ENCODE data around the gene LRRC15.
A peak's percentile ranks its signal among the peaks of the same experiment; 100 is the strongest.

Gene LRRC15

DNA sequence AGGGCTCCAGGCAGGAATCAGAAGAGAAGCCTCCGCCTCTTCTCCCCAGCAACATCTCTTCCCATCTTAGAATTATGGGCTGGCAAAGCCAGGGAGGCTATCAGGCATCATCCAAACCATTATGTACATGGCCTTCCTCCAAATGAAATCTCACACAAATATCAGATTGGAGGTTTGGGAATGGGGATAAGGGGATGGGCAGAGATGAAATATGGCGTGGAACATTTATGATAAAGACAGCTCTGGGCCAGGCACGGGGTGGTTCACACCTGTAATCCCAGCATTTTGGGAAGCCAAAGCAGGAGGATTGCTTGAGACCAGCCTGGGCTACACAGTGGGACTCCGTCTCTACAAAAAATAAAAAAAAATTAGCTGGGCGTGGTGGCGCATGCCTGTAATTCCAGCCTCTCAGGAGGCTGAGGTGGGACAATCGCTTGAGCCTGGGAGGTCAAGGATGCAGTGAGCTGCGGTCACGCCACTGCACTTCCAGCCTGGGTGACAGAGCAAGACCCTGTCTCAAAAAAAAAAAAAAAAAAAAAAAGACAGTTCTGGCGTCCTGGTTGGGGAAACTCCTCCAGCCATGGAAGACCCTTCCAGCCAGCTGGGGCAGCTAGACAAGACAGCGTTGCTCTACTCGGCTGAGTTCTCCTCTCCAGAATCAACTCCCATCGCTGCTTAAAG, 55.0 kb downstream of the LRRC15 start:
- no peak for DNase-seq

DNA sequence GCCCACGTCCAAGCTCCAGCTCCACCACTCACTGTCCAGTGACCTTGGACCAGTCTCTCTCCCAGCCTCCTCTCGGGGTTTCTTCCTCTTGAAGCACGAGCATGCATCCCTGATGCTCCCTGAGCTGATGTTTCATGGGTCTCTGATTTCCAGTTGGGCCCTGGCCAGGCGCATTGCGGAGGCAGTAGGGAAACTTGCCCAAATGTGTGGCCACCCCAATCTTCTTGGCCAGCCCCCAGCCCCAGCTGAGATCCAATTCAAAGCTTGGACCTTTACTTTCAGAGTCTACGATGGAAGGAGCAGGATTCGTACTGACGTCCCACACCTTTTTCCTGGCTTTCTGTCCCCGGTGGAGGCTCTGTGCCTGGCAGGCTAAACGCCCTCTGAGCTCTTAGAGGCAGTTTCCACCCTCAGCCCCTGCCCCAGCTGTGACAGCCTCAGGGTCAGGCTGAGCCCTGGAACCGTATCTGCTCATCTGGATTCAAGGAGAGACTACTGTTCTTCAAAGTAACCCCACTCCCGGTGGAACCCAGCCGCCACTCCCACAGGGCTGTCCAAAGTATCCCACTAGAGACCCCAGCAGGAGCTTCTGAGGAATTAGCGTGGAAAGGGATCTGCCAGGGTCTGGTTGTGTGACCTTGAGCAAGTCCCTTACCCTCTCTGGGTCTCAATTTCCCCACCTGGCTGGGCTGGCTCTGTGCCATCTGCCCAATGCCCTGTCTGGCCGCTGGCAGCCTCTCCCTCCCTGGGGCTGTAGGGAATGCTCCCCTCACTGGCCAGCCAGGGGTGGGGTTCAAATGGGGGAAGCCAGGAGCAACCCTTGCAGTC, 55.8 kb downstream of the LRRC15 start:
- no peak for DNase-seq

DNA sequence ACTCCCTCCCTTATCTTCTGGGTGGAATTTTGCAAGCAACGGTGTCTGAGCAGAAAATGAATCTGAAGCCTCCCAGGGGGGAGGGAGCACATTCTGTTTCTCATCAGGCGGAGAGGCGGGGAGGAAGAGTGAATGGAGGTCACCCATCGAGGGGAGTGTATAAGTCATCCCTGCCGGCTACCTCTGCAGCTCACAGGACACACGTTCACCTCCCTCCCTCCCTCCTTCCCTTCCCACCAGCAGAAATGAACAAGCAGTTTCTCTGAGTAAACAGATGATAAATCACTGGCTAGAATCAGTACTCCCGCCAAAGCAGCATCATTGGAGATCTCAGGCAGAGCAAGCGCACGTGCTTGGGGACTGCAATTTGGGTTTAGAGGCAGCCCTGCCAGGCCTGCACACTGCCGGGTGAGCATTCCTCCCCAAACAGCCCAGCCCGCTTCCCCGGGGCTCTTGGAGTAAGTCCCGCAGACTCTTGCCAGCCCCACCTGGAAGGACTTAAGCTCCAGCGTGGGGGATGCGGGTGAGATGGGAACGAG, 56.7 kb downstream of the LRRC15 start:
- peak; percentile 89 for DNase-seq

DNA sequence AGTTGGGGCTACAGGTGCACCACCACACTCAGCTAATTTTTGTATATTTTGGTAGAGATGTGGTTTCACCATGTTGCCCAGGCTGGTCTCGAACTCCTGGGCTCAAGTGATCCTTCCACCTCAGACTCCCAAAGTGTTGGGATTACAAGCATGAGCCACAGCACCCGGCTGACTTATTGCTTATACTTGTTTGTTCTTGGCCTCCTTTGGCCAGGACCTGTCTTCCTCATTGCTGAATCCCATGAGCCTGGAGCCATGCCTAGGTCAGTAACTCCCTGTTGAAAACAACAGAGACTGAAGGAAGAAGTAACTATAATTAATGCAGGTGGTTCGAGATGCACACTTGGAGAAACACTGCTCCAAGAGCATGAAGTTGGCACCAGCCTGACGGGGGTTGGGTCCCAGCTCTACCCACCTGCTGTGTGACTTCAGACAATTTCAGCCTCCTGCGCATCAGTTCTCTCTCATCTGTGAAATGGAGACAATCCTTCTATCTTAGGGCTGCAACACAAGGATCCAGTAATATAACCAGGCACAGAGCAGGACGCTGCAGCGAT, 57.3 kb downstream of the LRRC15 start:
- DNase-seq: no peak

DNA sequence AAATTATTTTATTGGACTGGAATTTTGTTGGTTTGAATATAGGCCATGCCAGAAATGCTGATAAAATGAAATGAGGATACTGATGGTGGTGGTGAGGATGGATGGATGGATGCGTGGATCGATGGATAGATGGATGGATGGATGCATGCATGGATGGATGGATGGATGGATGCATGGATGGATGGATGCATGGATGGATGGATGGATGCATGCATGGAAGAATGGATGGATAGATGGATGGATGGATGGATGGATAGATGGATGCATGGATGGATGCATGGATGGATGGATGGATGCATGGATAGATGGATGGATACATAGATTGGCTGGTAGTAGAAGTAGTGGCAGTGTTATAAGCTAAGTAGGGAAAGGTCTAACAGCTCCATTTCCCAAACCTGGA, 58.5 kb downstream of the LRRC15 start:
- no peak for DNase-seq

DNA sequence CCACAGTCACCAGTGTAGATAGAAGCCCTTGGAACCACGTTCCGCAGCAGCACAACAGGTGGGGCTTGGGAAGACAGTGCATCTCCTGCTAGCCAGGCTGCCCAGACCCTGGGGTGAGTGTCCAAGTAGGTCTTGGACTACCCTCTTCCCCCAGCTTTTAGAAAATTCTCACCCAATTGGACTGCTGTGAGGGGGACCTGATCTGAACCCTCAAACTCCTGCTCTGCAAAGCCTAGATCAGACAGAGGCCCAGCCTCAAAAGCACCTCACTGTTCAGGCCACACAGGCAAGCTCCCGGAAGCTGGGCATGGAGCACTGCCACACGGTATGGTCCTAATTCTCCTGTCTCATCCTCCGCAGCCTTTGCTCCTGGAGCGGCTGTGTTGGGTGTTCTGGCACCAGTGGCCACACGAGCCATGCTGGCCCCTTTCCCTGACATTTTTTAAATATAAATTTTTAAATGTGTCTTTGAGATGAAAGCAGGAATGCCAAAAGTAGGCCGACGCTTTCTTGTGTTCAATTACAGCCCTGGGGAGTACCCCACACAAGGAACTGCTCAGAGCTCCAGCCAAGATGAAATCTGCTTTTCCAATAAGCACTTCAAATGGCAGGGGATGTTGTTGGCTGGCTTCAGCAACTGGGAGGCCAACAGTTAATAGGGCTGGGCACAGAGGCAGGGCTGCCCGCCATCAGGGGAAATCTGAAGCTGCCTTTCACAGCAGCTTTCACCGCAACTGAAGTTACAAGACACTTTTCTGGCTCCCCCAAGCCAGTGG, 59.3 kb downstream of the LRRC15 start:
- DNase-seq: no peak

DNA sequence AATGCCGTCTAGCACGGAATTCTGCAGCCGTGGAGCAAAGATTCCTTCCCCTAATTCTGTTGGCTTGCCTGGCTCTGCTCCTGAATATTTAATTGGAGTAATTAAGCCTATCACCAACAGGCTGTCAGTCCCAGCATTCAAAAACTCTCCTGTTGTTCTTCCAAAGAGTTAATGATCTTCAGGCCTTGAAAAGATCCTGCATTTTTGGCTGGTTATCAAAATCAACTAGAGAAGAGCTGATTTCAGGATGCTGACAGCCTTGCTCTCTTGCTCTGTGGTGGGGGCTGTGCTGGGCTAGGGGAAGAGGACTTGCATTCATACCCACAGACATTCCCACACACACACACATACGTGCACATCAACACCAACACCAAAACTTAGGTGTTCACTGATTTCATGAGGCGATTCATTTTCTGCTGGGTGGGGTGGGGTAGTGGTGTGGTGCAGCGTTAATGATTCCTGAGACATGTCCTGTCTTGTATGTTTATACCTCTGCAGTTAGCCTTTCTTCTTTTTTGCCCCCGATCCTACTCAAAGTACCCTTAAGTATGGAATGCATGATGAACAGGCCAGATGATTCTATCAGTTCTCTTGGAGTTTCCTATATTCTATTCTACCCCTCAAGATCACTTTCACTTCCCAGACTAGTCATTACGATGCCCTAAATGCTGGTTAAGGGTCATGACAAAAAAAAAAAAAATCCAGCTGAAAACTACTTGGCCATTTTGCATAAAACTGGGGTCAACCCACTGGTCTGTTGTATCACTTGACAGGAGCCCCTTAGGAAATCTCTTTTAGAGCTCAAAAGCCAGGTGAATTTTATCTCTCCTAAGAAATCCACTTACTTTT, 60.7 kb downstream of the LRRC15 start:
- DNase-seq: no peak

DNA sequence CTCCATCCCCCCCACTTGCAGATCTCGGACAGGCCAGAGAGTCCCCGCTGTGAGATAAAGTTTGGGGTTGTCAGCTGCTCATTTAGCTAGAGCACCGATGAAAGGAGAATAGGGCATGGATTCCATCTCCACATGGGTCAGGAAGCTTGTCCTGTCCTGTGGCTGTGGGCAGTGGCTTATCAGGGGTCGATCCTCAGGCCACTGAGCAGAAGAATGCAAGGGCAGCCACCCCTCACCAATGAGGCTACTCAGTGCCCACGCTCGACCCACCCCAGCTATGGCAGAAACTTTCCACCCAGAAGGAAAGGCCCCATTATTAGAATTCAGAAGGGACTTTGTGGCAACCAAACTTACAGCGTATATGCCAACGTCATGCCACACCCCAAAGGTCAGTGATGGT, 61.7 kb downstream of the LRRC15 start:
- no peak for DNase-seq

DNA sequence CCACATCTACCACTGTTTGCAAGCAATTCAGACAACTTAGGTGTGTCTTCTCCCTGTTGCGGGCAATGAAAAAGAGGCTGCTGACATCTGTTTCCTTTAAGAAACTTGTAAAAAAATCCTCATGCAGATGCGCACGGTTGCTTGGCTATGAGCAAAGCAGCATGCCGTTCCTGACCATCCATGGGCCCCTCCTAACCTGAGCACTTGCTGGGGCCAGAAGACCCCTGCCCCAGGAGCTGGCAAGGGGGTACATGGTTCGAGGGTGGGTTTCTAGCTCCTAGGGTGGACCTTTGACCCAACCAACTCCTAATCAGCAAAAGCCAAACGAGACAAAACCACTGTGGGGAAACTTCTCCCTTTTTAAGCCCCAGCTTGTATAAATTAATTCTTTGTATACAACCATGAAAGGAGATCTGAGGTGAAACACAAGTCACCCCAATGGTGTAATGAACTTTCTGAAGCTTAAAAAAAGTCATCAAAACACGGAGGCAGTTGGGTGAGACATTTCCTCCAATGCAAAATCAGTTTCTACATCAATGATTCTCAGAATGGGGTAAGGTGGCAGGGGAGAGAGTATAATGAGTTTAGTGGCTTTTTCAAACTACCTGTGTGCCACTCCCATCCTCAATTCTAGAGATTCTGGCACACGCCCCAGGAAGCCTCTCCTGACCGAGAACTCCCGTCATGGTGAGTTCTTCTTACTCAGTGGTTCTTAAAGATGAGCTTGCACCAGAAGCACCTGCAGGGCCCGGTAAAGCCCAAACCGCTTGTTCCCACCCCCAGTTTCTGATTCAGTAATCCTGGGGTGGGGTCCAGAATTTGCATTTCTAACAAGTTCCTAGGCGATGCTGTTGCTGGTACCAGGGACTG, 62.5 kb downstream of the LRRC15 start:
- no peak for DNase-seq

DNA sequence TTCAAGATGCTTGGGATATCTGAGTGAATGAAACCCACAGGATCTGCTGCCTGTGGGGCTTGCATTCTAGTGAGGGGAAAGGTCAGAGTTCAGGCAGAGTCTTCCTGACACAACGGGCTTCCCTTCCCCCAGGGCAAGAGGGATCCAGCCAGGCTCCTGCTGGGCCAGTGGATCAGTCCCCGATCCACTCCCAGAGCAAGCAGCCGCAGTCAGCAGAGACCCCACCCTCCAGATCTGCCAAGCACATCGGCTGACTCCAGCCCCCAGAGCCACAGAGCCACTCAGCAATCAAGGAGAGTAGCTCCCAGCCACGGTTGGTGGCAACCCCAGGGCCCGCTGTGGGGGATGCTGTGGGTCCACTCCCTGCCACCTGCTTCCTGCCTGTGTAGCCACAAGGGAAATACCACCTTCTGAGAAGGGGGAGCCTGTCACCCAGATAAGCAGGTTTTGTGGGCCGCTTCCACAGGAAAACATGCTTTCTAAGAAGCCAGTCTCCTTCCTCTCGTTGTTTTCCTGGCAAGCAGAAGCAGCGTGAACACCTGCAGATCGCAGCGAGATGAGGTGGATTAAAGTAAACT, 63.3 kb downstream of the LRRC15 start:
- DNase-seq: no peak

DNA sequence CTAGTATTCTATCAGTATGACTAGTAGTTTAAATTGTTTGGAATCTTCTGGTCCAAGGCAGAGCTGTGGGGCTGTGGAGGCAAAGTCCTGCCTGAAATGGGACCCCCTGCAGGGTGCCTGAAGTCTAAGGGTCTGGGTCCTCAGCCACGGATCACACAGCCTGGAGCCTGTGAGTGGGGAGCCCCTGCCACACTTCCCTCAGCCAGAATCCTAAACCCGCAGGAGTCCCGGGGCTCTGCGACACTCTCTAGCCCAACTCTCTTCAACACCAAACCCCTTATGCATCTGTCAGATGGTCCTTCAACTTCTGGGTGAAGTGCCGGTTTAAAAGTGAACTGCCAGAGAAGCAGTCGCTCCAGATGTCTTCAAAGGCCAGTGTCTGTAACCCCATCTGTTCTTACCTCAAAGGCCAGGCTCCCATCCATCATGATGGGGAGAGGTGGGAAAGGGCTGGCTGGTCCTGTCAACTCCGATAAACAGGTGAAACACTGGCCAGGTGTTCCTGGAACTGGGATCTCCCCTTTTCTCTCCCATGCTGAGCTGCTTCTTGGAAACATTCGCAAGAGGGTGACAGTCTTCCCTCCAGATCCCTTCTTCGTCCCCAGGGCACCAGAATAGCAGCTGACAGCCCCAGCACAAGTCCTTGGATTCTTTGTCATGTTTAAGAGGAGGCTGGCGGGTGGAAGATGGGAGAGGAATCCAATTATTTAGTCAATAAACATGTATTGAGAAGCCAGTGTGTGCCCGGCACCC, 64.0 kb downstream of the LRRC15 start:
- no peak for DNase-seq
